A549 (cell line): ENCODE data around the gene PIEZO2.

Experiments used
- CTCF ChIP-seq: fragments of >200 bp; sonication (Bioruptor Twin); formaldehyde crosslinking; IDR thresholded peaks from 3 replicates; pipeline ENCODE4 v1.5.1; 2016
- RCOR1 ChIP-seq: fragments of 150-350 bp; IDR thresholded peaks from 2 replicates; pipeline ENCODE4 v1.6.1; 2014; ENCODE audit warnings: antibody characterized with exemption, low read length, low read depth
- SMC3 ChIP-seq: fragments of >200 bp; sonication (Bioruptor Twin); formaldehyde crosslinking; IDR thresholded peaks from 3 replicates; pipeline ENCODE4 v1.6.1; 2018; ENCODE audit warnings: inconsistent platforms

- TF ChIP-seq RCOR1 (no peak), CTCF (no peak), SMC3 (no peak)
Measured at GRCh38 chr18:10685484-10685883, 463.9 kb downstream of the PIEZO2 start.
